Activated T-cell treated with anti-CD3 and anti-CD28 coated beads for 4 hours (primary cell): ENCODE results near the gene CAMK2N2.

Experiments
- DNase-seq: peaks from one replicate; pipeline ENCODE4 v3.0.0-alpha.2; 2020

CAMK2N2 gene

DNA sequence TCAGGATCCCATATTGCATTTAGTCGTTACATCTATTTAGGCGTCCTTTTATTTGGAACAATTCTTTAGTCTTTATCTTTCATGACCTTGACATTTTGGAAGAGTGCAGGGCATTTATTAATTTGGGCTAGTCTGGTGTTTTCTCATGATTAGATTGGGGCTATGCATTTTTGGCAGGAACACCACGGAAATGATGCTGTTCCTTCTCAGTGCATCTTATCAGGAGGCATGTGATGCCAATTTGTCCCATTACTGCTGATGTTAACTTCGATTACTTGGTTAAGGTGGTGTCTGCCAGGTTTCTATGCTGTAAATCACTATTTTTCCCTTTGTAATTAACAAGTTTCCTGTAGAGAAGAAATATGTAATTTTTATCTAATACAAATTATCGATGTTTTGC lies 50.1 kb downstream of the CAMK2N2 start:
- no peak for DNase-seq
